Glomerular endothelial cell (primary cell): ENCODE results near the gene TSC1. TPM values are rescaled to one million over a fixed set of nuclear protein-coding genes. Genes with fewer than 3 reads are reported as not detected.

Experiments
- total RNA-seq: library from RNA; depleted of rRNA; stranded (reverse); fragments of >200 nt; gene quantifications from 2 replicates; pipeline ENCODE4 v1.2.3, GENCODE V29; 2015

Gene TSC1
- total RNA-seq, 1 donor from 2014 or later, result 37.1 TPM

Other genes with a start within 250 kb of the TSC1 start
- gene AK8, start 66.3 kb downstream of the TSC1 start, total RNA-seq, result 0.24 and 1.5 TPM in 2 replicates
- gene SPACA9, start 65.7 kb downstream of the TSC1 start, total RNA-seq, result 3.2 TPM in 2 replicates
- not detected in 2 replicates for gene GFI1B, start 34.1 kb upstream of the TSC1 start, total RNA-seq
- 60.6 and 72.7 TPM in 2 replicates for gene GTF3C5, start 86.4 kb upstream of the TSC1 start, total RNA-seq
- 0.34 and 0.99 TPM in 2 replicates for gene CEL, start 117.4 kb upstream of the TSC1 start, total RNA-seq
- 65.7 and 99.4 TPM in 2 replicates for gene RALGDS, start 176.6 kb upstream of the TSC1 start, total RNA-seq
- 4.3 and 6.6 TPM in 2 replicates for gene GBGT1, start 219.3 kb upstream of the TSC1 start, total RNA-seq